GM19452 (cell line): ENCODE results near the gene UBE2L5.
A peak's percentile ranks its signal among the peaks of the same experiment; 100 is the strongest.
"Not testable (repeated sequence)": the region's sequence is repeated elsewhere in the genome, so short reads cannot be mapped to it uniquely, and the experiment has no call there.

Experiments
- ATAC-seq: cut with Tn5 transposase; IDR thresholded peaks from one replicate; pipeline ENCODE4 v1.9.1; 2021; ENCODE audit not compliant: unreplicated experiment

The UBE2L5 gene

DNA sequence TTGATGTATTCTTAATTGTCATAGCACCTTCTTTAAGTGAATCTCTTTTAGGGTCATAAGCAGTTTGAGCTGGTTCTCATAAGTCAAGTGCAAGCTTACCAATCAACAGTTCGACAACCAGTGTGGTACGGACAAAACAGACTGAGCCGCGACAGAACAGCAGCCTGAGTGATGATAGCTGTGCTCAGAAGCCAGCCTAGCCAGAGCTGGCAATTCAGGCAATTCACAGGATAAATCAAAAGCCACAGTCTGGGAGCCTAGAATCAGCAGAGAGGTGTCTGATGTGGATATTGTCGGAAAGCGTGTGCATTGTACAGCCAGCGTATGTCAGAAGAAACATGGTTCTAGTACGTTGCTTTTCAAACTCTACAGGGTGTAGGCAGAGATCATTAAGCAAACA lies 14.9 kb downstream of the UBE2L5 start:
- no peak for ATAC-seq

DNA sequence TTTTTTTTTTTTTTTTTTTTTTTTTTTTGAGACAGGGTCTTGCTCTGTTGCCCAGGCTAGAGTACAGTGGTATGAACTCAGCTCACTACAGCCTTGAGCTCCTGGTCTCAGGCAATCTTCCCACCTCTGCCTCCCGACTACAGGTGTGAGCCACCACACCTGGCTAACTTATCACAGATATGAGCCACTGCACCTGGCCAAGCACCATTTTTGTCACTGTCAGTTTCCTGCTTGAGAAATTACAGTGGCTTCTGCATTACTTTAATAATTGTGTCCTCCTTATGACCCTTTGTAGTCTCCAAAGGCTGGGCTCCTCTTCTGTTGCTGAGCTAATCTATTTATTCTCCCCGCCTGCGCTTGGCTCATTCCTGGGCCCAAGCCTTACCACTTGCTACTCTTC lies 16.0 kb downstream of the UBE2L5 start:
- no peak for ATAC-seq

DNA sequence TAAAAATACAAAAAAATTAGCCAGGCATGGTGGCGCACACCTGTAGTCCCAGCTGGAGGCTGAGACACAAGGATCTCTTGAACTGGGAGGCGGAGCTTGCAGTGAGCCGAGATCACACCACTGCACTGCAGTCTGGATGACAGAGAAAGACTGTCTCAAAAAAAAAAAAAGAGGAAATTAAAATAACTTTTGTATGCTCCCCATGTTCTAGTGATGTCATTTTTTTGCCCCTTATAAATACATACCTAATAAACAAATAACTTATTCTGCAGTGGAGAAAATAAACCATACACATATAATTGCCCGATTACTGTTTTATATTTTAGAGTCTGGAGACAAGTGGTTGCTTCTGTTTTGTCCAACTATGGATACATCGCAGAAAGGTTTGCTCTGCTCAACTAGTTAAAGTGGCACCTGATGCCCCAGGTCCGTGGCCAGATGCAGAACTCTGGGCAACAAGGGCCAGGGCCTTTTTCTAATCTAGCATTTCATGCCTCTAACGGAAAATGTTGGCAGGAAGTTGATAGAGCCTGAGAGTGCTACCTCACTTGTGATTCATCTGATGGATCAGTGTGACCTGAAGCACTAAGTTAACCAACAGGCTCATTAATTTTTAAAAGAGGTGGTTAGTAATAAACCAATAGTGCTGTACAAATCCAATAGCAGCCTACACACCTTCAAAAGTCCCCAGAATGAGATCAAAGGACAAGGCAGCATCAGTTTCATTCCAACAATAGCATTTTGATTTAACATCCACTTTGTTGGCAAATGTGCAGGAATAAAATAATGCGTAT lies 18.8 kb downstream of the UBE2L5 start:
- peak; percentile 47 for ATAC-seq

DNA sequence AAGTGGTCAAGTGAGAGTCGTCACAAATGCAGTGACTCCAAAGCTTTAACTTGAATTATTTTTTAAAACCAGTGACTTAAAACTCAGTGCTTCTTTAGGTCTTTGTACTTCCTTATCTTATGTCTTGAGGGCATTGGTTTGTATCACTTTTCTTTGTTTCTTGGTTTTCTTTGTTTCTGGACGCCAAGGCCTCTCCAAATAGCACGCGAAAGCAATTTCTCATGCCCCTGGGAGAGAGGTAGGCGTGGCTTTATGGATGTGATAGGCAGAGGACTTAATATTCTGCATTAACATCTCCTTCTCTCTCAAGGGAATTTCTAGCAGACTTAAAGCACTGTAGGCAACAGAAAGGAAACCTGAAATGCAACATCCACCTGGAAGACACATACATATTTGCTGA lies 20.6 kb downstream of the UBE2L5 start:
- no peak for ATAC-seq

DNA sequence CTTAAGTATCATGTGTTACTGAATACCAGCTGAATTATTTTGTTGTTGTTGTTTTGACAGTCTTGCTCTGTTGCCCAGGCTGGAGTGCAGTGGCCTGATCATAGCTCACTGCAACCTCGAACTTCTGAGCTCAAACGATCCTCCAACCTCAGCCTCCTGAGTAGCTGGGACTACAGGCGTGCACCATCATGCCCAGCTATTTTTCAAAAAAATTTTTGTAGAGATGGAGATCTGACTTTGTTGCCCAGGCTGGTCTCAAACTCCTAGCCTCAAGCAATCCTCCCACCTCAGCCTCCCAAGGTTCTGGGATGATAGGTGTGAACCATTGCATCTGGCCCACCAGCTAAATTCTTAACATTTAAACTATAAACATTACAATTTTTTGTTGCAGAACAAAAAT lies 21.2 kb downstream of the UBE2L5 start:
- not testable (repeated sequence) for ATAC-seq

DNA sequence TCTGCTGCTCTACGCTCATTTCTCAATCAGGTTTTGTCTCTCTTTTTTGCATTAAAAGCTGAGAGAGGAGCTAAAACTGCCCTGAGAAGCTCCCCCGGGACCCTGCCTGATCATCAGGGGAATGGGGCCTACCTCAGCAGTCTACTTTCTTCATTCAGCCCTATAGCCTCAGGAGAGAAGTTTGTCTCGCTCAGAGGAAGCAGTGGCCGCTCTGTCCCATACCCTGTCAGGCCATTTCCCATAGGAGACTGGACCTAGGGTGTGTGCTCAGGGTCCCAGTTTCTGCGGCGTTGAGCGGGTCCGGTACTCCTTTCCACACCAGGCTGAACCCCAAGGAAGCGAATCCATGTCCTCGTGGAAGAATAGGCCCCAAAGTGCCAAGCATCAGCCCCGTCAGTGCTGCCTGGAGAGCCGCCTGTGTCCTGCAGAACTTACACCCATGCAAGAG lies 21.7 kb downstream of the UBE2L5 start:
- ATAC-seq, result no peak

DNA sequence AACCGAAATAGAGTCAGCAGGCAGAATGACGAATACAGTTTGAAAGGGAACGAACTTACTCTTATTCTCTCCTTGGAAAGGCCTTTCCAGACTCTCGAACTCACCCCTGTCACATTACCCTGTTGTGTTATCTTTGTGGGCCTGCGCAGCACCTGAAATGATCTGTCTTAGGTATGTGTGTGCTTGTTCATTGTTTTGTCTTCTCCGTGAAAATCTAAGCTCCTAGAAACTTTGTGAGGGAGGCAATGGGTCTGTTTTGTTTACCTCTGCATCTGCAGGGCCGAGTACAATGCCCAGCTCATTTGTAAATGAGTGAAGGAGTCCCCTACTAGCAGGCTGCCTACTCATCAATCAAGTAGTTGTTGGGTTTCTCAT lies 23.8 kb downstream of the UBE2L5 start:
- ATAC-seq, result no peak

DNA sequence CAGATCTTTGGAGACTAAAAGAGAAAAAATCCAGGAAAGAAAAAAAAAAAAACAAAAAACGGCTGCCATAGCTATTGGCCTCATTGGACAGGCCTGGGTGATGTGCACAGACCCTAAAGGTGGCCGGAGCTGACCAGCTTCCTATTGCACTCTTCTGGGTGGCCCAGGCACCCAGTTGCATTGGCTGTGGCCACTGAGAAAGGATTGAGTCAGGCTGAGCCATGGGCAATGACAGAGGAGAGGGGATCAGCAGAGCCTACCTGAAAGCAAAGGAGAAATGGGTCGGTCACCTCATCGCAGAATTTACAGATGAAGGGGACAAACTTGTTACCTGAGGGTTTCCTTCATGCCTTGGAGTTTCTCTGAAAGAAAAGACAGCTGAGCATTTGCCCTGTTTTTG lies 26.1 kb downstream of the UBE2L5 start:
- no peak for ATAC-seq

DNA sequence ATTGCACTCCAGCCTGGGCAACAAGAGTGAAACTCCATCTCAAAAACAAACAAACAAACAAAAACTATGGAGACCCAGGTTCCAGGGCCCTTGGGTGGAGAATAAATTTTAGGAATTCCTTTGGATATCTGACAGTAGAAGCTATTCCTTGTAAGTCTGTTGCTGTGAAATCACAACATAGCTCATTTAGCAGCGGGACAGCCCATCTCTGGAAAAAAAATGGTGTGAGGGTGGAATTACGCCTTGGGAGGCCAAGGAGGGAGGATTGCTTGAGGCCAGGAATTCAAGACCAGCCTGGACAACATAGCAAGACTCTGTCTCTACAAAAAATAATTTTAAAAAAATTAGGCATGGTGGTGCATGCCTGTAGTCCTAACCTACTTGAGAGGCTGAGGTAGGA lies 27.8 kb downstream of the UBE2L5 start:
- ATAC-seq, result no peak

DNA sequence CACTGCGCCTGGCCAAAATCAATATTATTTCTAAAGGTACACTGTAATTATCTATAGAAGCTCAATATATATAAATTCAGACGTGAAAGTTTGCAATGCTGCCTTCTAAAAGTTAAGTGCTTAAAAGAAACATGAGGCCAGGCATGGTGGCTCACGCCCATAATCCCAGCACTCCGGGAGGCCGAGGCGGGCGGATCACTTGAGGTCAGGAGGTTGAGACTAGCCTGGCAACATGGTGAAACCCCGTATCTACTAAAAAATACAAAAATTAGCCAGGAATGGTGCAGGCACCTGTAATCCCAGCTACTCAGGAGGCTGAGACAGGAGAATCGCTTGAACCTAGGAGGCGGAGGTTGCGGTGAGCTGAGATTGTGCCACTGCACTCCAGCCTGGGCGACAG lies 29.2 kb downstream of the UBE2L5 start:
- not testable (repeated sequence) for ATAC-seq

DNA sequence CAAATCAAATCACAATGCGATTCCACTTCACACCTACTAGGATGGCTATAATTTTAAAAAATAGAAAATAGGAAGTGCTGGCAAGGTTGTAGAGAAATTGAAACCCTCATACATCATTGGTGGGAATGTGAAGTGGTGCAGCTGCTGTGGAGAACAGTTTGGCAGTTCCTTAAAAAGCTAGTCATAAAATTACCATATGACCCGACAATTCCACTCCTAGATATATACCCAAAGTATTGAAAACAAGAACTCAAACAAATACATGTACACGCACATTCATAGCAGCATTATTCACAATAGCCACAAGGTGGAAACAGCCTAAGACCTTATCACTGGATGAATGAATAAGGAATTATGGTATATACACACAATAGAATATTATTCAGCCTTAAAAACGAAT lies 31.4 kb downstream of the UBE2L5 start:
- ATAC-seq, result no peak

DNA sequence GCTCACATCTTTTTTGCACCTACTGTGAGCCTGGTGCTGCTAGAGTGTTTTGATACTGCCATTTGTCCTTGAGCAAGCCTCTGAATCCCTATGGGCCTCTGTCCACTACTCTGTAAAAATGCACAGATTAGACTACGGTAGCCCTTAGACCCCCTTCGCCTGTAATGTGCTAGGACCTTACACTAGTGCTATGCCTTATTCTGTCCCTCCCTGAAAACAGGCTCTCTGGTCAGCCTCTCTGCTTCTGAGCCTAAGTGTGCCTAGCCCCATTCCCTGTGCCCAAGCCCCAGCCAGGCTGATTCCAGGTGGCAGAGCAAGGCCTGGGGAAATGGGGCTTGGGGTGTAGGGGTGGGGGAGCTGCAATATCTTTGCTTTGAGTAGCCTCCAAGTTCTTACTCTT lies 32.7 kb downstream of the UBE2L5 start:
- no peak for ATAC-seq

DNA sequence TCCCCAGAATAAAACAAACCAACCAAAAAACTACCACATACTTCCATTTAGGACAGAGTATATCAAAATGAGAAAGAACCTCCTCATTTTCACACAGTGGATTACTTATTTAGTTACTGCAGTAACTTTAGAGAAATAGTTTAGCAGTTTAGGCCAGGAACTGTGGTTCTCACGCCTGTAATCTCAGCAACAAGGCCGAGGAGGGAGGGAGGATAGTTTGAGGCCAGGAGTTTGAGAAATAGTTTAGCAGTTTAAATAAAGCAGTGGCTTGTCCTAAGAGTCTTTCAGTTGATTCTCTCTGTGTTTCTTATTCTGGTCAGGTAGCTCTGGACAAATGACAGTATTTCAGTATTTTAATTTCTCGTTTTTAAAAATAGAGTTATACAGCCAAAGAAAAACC lies 34.0 kb downstream of the UBE2L5 start:
- ATAC-seq, result no peak

DNA sequence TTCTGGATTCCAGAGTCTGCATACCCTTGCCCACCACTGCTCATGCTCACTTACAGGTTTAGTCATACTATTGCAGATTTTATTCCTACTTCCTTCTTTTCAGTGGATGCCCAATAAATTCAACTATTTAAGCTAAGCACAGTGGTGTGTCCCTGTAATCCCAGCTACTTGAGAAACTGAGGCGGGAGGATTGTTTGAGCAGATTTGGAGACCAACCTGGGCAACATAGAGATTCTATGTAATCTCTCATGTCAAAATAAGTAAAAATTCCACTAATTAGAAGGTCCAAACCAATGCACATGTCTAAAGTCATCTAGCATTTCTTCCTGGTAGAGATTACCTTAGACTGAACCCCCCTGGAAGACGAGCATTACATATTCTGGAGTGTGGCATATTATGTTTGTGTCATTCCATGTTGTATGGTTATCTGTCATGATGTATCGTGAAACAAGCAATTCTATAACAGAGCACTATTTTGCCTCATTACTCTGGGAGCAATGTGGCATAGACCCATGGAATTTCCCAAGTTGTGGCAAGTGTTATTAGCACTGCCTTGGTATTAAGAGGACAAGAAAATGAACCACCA lies 35.1 kb downstream of the UBE2L5 start:
- ATAC-seq, result no peak

DNA sequence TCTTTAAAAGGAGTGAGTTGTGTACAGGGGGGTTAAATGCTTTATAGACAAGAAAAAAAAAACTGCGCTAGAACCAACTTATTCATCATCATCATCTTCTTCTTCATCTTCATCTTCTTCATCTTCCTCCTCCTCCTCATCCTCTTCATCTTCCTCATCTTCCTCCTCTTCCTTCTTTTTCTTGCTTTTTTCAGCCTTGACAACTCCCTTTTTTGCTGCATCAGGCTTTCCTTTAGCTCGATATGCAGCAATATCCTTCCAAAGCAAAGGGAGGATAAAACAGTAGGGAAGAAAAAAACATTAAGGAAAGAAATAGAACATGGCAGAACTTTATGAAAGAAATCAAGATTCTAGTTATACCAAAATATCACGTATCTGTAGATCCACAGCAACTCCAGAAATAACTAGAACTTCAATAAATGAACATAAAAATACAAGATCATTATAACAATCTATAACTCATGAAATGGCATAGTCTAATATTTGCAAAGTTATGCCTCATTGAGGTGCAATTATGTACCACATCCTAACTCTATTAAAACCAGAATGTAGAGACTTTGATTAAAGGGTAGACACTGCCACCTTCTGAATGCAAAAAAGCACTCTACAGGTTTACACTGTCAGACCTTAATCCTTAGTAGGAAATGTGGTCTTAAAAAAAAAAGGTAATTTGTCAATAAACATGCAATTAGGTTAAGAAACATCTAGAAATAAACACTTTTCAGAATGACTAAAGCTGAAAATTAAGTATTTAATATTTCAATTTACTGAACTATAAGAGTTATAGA lies 39.2 kb downstream of the UBE2L5 start:
- not testable (repeated sequence) for ATAC-seq

DNA sequence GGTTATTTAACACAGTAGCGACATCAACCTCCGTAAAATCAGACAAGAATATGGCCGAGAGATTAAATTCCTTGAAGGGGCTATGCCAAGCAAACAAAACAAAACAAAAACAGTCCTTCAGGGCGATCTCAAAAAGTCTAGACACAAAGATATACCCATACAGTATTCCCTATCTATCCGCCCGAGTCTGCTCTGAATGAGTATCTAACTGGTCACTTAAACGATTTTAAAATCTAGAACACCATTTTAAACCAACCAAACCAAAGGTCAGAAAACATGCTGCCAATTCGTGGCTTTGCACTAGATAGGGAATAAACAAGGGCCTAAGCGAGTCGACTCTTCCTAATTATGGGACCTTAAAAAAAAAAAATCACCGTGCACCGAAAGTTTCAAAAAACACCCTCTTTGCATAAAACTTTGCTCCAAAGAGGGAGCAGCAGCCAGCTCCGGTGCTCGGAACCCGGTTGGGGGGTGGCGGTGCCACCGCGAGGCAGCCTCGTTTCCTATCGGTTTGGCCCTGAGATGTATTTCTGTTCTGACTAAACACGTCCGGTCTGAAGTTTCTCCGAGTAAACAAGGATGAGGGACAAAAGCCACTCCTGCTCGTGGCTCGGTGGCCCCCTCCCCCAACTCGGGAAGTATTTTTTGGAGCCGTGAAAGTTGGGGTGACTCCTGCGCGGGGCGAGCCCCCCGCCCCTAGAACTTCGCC lies 41.6 kb downstream of the UBE2L5 start:
- ATAC-seq, result peak; percentile 32

DNA sequence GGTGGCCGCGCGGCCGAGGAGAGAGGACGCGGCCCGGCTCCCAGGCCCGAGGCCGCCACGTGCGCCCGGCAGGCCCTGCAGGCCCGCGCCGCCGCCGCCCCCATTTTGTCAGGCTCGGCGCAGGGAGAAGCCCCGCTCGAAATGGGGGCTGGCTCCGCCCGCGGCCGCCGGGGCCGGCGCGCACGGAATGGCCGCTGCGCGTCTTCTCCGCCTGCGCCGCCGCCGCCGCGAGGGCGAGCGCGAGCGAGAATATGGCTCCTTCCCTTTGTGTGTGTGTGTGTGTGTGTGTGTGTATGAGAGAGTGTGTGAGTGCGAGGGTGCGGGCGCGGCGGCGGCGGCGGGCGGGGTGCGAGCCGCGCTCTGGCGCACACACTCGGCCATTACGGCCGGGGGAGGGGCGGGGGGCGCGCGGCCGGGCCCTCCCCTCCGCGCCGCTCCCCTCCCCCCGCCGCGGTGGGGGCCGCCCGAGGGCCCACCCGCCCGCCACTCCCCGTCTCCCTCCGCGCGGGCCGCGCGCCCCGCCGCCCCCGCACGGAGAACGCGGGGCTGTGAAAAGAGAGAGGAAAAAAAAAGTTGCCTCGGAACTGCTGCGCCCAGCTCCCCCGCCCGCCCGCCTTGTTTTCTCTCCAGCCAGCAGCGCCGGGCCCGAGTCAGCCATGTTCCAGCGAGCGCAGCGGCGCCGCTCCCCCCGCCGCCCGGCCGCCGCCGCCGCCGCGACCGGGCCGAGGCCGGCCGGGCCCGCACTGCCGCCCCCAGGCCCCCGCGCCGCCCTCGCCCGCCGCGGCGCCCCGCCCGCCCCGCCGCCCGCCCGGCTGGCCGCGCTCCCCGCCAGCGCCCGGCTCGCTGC lies 42.4 kb downstream of the UBE2L5 start:
- peak; percentile 30 for ATAC-seq

DNA sequence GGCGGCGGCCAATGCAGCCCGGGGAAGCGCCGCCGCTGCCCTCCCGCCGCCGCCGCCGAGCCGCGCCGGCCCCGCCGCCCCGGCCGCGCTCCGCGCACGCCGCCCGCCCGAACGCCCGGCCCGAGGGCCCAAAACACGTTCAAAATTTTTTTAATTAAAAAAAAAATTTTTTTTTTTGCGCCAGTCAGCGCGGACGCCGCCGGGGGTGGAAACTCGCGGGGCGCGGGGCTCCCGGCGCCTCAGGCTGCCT lies 43.0 kb downstream of the UBE2L5 start:
- ATAC-seq, result no peak

DNA sequence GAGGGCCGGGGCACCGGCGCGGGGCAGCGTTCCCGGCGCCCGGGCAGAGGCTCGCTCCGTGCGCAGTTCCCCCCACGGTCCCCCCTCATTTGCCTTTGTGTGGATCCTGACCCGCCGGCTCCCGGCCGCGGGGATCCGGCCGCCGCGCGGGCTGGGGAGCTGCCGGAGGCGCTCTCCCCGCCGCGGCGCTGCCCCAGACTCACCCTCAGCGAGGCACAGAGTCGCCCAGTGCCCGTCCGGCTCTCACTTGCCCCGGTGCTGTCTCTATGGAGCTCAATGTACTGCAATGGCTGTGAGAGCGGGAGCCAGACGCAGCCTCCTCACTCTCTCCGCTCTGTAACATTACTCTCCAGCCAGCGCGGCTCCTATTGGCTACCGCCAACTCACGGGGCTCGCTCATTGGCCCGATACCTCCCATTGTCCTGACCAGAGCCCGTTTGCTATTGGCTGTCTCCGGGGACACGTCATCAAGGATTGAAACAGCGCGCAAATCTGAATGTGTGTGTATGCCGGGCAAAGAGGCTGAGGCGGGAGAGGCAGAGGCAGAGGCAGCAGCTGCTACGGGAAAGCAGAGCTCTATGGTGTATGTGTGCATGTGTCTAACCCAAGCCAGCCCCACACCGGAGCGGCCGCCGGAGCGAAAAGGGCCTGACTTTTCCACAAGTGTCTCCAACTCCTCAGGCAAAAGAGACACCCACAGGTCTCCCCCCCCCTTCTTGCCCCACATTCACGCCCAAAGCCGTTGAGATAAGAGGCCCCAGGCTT lies 43.5 kb downstream of the UBE2L5 start, which contains the start of gene HMGB1:
Gene HMGB1 (minus strand): TSS at position 344 of the 765 bp plus-strand sequence. CDS start 2,256 bp downstream, outside the sequence.
- ATAC-seq, result peak; percentile 90

DNA sequence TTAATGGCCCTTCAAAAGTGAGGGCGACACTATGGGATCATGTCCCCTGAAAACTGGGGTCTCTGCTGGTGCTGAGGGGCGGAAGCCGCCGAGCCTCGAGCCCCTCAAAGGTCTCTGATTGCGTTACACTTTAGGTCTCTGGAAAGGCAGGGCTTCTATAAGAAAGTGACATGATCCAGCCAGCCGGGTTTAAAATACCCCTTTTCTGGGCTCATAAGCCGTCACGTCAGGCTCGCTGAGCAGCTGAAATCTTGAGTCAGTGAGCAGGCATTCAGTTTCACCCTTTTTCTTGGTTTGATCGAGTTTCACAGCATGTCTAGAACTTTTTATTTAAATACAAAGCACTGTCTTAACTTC lies 44.0 kb downstream of the UBE2L5 start:
- no peak for ATAC-seq
